CD4-positive, alpha-beta T cell treated with Interleukin-21 for 1 hour (primary cell): Measurements from ENCODE around the gene PARD3B.

ENCODE experiments used
- DNase-seq: peaks from one replicate; pipeline ENCODE4 v3.0.0-alpha.2; 2020

PARD3B gene

DNA sequence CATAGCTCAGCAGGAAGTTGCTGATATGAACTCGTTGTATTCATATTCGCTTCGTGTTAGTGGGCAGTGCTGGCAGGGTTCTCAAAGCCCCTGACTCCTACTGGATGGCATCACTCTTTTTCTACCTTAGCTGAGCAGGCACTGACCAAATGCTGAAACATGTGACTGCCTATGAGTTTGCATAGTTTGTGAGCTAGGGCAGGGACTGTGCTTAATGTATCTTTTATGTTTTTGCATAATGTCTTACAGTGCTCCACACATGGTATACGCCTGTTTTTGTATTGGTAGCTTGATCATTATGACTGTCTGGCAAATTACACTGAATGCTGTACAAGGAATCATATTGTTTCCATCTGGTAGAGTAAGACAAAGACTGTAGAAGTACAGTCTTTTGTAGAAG lies 305.3 kb downstream of the PARD3B start:
- DNase-seq, result no peak

DNA sequence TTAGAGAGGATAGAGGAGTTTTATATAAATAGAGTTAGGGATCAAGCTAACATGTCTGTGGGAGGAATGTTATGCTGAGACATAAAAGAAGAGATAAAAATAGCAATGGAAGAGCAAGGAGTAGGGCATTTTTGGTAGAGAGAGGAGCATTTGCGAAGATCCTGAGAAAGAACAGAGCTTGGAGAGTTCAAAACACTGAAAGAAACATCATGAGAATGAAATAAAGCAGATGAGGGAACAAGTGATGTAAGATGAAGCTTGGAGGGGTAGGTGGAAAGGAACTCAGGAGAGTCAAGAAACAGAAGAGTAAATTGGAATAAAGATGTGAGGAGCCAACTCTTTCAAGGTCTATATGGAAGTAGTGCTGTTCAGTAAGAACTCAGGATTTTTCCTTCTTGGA lies 308.6 kb downstream of the PARD3B start:
- no peak for DNase-seq

DNA sequence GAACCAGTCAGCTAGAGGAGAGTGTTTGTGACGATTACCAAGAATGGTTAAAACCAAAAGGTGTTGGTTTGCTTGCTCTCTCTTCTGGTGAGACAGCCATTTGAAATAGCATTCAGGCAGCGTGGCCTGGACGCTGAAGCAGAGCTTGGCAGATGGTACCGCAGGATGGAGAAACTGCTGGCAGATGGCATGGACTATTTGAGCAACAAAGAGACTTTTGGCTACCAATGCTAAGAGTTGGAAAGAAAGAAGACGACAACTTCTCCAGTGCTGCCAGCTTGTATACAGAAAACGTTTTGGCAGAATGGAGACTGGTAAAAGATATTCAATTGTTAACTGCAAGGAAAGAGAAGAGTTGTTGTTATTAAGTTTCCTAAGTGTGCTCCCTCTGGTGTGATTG lies 315.0 kb downstream of the PARD3B start:
- DNase-seq, result no peak

DNA sequence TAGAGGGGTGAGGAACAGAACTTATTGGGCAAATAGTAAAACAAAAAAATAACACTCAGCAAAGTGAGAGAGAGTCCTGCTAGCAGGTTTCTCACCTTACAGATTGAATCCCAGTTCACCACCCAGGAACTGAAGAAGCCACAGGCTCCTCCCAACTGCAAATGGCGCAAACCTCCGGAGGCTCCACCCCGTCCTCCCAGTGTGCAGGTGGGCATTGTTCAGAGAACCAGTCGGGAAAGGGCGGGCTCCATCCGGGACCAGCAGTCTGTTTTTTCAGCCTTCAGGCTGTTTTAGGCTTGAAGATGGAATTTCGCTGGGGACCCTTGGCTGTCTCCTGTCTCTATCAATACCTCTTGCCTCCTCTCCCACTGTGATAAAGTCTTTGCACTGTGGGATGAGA lies 317.5 kb downstream of the PARD3B start:
- no peak for DNase-seq

- no peak for DNase-seq
Measured at GRCh38 chr2:204863336-204863735, 318.1 kb downstream of the PARD3B start.

- no peak for DNase-seq
Measured at GRCh38 chr2:204869132-204869823, 324.0 kb downstream of the PARD3B start.

- no peak for DNase-seq
Measured at GRCh38 chr2:204870053-204870452, 324.8 kb downstream of the PARD3B start.

GRCh38 chr2:204871231-204871953 lies 326.1 kb downstream of the PARD3B start:
- peak; percentile 49 for DNase-seq

- DNase-seq, result no peak
Measured at GRCh38 chr2:204876311-204876710, 331.0 kb downstream of the PARD3B start.

DNA sequence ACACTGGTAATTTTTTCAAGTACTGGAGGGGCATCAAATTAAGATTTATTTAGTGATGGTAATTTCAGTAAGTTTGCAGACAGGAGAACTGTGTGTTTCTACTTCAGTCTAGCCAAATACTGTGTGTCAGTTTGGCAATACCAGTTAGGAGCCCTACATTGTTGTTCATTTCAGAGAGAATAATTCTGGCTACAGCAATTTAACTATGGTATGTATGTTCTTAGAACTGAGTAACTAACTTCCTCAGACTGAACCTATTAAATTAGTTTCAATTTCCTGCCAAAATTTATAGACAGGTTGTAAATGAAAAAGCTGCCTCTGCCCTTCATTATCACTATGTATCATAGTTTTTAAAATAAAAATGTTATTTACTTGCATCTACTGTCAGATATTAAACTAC lies 332.4 kb downstream of the PARD3B start:
- DNase-seq, result no peak

DNA sequence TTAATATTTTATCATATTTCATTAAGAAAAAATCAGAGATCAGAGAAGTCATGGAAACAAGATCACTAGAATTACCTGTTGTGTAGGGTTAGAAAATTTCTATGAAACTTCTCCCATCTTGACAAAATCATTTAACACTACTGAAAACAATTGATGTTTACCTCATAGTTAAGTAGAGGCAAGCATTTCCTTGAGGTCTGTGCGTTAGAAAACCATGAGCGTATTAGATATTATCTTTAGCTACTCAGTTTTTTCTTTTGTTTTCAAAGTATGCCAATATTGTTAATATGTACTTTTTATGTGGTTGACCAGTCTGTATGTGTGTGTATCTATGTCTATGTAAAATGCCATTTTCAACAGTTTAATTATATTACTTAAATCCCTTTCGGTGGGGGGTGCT lies 335.7 kb downstream of the PARD3B start:
- no peak for DNase-seq

DNA sequence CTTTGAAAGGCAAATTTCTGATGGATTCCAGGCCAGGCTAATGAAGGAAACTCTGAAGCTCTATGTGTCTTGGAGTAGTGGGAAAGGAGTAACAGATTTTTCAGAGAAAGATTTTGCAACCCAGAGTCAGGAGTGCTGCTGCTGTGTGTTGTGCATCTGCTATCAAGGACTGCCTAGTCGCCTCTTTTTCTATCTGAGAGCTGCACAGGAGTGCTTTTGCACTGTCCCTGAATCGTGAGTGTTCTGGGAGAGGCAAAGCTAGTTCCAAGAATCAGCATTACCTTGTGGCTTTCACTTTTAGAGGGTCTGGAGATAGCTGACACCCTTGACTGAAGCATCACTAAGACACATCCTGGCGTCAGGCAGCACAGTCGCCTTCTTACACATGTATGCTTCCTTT lies 336.4 kb downstream of the PARD3B start:
- peak; percentile 21 for DNase-seq

- DNase-seq, result peak; percentile 12
Measured at GRCh38 chr2:204885747-204886146, 340.5 kb downstream of the PARD3B start.

DNA sequence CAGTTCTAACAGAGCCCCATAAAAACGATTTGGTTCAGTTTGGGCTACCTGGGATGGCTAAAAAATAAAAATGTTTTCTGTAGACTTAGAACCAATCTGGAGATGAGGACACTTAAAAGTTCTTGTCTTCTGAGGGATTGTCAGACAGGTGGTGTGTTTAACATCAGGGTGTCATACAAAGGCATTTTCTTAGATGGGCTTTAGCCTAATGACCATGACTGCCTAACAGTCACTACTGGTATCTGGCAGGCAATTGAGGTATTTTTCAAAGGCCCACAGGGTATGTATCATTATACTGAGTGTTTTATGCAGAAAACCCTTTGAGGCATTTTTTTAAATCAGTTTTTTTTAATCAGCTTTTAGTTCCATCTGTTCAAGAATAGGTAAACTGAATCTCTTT lies 341.4 kb downstream of the PARD3B start:
- no peak for DNase-seq

GRCh38 chr2:204888222-204888621 lies 342.9 kb downstream of the PARD3B start:
- no peak for DNase-seq

DNA sequence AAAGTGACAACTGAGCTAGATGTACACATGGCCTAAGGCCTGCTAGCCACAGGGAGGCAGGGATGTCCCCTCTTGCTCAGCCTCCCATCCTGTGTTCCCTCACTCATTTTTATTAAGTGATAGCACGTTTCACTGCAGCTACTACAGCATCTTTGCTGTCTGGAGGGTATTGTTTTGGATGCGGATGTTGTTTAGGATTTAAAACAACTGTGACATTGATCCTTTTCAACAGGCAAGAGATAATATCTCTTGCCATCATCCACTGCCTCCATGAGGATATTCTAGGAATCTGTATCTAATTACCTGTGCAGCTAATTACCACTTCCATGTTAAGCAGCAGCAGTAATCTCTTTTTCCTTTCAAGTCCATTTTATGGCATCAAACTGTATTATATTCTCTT lies 345.4 kb downstream of the PARD3B start:
- DNase-seq, result no peak

GRCh38 chr2:204891739-204892138 lies 346.5 kb downstream of the PARD3B start:
- DNase-seq, result no peak

- no peak for DNase-seq
Measured at GRCh38 chr2:204892506-204893255, 347.4 kb downstream of the PARD3B start.

DNA sequence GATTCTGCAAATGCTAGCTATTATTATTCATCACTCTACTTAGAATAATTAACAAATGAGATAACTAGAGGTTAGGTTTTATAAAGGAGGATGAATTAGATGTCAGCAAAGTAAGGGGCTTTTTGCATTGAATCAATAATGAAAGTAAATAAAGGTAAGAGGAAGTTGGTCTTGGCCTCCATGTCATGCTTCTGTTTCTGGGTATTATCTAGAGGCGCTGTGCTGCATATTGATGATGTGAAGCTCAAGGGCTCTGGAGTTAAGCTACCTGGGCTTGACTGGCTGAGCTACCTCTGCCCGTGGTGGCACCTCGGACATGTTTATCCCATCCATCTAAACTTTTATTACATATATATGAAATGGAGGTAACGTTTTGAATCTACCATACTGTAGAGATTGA lies 350.9 kb downstream of the PARD3B start:
- no peak for DNase-seq

GRCh38 chr2:204897561-204897960 lies 352.3 kb downstream of the PARD3B start:
- DNase-seq, result no peak

DNA sequence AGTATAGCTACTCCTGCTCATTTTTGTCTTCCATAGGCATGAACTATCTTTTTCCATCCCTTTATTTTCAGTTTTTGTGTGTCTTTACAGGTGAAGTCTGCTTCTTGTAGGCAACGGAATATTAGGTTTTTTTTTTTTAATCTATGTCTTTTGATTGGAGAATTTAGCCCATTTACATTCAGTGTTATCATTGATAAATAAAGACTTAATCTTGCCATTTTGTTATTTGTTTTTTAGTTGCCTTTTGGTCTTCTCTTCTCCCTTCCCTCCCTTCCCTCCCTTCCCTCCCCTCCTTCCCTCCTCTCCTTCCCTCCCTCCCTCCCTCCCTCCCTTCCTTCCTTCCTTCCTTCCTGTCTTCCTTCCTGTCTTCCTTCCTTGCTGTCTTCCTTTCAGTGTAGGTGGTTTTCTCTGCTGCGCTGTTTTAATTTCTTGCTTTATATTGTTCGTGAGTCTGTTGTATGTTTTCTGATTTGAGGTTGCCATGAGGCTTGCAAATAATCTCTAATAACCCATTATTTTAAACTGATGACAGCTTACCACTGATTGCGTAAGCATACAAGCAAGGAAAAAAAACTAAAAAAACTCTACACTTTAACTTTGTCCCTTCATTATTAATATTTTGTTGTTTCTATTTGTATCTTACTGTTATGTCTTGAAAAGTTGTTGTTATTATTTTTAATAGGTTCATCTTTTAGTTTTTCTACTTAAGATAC lies 353.8 kb downstream of the PARD3B start:
- DNase-seq, result no peak

GRCh38 chr2:204899983-204900382 lies 354.7 kb downstream of the PARD3B start:
- no peak for DNase-seq

DNA sequence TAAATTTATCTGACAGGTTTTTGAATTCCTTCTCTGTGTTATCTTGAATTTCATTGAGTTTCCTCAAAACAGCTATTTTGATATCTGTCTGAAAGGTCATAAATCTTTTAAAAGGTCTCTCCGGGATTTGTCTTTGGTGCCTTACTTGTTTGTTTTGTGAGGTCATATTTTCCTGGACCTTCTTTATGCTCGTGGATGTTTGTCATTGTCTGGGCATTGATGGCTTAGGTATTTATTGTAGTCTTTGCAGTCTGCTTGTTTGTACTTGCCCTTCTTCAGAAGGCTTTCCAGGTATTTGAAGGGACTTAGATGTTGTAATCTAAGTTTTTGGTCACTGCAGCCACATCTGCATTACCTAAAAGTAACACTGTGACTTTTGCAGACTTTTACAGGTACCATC lies 355.2 kb downstream of the PARD3B start:
- DNase-seq, result no peak
